Measurements from ENCODE around the gene VGLL3.
"Not testable (repeated sequence)": the region's sequence is repeated elsewhere in the genome, so short reads cannot be mapped to it uniquely, and the experiment has no call there.

VGLL3 gene, protein sequence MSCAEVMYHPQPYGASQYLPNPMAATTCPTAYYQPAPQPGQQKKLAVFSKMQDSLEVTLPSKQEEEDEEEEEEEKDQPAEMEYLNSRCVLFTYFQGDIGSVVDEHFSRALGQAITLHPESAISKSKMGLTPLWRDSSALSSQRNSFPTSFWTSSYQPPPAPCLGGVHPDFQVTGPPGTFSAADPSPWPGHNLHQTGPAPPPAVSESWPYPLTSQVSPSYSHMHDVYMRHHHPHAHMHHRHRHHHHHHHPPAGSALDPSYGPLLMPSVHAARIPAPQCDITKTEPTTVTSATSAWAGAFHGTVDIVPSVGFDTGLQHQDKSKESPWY

GRCh38 chr3:86990734-86991481, at the start of gene VGLL3:
TSS of gene VGLL3 (minus strand) at chr3:86991149. CDS start at chr3:86990743, 406 bp downstream.
- no peak for DNase-seq

GRCh38 chr3:87037652-87038051, 46.7 kb upstream of the VGLL3 start:
- DNase-seq: no peak

DNA sequence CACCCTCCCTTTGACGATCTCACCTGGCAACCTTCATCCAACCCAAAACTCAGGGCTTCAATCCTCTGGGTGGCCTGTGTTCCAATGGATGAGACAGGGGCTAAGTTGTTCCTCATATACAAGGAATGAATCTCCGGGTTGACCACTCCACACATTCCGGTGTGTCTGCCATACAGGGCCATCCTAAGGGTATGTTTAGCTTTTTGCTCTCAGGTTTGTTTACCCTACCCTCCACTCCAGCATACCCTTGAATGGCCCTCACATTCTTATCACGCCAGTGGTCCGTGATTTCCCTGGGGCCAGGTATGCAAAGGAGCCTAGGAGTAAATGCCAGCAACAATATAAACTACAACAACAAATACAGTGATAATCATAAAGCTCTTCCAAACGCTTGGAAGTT, 45.7 kb upstream of the VGLL3 start:
- DNase-seq: no peak

- no peak for DNase-seq
Observed at GRCh38 chr3:87035339-87035738, 44.4 kb upstream of the VGLL3 start.

- no peak for DNase-seq
Observed at GRCh38 chr3:87033205-87033604, 42.3 kb upstream of the VGLL3 start.

GRCh38 chr3:87025661-87026645, 35.0 kb upstream of the VGLL3 start:
- DNase-seq: no peak

DNA sequence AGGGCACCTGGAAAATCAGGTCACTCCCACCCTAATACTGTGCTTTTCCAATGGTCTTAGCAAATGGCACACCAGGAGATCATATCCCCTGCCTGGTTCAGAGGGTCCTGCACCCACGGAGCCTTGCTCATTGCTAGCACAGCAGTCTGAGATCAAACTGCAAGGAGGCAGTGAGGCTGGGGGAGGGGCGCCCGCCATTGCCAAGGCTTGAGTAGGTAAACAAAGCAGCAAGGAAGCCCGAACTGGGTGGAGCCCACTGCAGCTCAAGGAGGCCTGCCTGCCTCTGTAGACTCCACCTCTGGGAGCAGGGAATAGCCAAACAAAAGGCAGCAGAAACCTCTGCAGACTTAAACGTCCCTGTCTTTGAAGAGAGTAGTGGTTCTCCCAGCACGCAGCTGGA, 26.4 kb upstream of the VGLL3 start:
- not testable (repeated sequence) for DNase-seq

GRCh38 chr3:87009271-87009670, 18.3 kb upstream of the VGLL3 start:
- DNase-seq: no peak

- no peak for DNase-seq
Observed at GRCh38 chr3:87006844-87007439, 16.0 kb upstream of the VGLL3 start.

DNA sequence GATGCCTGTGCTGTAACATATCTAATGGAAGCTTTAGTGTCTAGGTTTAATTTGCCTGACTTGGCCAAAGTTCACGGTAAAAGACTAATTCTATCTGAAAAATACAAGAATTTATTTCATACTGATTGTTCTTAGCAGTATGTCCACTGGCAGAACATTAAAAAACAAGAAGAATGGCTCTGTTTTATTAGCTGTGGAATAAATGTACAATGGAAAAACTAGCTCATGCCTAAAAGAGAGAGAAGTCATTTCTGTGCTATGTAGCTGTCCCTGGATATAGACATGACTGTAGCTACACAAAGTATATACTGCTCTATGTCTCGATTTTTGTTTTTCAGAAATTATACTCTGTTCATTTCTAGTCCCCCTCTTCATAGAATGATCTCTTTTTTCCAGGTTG, 13.9 kb upstream of the VGLL3 start:
- DNase-seq: no peak

- DNase-seq: no peak
Observed at GRCh38 chr3:87002346-87002745, 11.4 kb upstream of the VGLL3 start.

- no peak for DNase-seq
Observed at GRCh38 chr3:87001473-87002098, 10.6 kb upstream of the VGLL3 start.

DNA sequence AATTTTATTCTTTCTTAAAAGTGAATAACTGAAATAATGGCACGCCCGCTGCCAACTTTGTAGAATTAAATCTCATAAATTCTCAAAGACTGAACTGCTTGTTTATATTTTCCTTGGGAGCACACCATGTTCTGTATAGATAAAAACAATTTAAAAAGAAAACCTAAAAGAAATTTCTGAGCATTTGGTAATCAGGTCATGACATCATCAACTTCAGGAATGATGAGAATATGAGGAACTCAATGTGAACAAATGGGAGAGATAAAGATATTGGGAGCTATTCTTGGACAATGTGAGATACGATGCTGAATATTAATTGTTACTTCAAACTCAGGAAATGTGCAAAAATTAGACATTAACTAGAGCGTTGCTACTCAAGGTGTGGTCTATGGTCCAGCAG, 10.0 kb upstream of the VGLL3 start:
- DNase-seq: no peak

GRCh38 chr3:86998569-86998968, 7.6 kb upstream of the VGLL3 start:
- no peak for DNase-seq

DNA sequence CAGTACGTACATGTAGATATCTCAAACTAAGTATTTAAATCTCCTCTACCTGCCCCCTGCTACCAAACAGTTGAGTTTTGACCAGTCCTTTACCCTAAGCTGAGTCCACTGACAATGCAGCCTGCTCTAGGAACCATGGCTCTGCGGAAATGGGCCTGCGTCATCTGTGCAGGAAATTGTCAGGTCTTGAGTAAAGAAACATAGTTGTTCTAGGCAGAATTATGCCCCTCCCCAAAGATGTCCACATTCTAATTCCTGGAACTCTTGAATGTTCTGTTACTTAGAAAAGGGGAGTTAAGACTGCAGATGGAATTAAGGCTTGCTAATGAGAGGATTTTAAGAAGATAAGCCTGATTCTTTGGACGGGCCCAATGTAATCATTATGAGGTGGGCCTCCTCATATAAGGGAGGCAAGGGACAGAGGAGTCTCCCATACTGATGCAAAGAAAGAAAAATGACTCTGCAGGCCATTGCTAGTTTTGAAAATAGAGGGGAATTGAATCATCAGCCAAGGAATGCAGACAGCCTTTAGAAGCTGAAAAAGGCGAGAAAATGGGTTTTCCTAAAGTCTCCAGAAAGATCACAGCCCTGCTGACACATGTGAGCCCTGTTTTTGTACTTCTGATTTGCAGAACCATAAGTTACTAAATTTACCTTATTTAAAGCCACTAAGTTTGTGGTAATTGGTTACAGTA, 5.5 kb upstream of the VGLL3 start:
- no peak for DNase-seq

DNA sequence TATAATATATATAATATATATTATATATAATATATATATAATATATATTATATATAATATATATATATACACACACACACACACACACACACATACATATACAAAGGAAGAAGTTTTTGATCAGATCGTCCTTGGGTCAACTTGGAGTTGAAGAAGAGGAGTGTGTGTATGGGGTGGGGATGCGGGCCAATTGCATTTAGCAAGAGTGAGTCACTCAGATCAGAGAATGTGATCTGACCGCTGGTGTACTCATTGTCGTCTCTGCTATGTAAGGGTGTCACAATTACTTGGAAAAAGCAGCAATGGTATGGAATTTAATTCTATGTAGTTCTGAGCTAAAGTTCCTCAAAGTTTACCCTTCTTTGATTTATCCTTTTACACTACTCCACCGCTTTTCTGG, 4.6 kb upstream of the VGLL3 start:
- no peak for DNase-seq

GRCh38 chr3:86993704-86994103, 2.8 kb upstream of the VGLL3 start:
- DNase-seq: no peak

DNA sequence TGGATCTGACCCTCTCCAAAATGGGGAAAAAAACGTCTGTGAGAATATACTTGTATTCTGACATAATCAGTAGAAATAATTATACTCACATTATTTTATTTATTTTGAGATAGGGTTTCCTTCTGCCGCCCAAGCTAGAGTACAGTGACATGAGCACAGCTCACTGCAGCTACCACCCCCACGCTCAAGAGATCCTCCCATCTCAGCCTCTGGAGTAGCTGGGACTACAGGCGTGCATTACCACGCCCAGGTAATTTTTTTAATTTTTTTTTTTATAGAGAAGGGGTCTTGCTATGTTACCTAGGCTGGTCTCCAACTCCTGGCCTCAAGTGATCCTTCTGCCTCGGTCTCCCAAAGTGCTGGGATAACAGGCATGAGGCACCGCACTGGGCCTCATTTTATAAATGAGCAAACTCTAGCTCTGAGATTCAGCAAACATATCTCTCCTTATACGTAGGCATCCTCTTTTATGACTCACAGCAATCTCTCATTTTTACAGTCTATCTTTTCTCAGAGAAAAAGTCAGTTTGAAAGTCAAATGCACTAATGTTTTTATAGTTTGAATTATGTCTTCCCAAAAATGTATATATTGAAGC, 989 bp upstream of the VGLL3 start:
- no peak for DNase-seq

GRCh38 chr3:86991482-86991815, 500 bp upstream of the VGLL3 start:
- no peak for DNase-seq

DNA sequence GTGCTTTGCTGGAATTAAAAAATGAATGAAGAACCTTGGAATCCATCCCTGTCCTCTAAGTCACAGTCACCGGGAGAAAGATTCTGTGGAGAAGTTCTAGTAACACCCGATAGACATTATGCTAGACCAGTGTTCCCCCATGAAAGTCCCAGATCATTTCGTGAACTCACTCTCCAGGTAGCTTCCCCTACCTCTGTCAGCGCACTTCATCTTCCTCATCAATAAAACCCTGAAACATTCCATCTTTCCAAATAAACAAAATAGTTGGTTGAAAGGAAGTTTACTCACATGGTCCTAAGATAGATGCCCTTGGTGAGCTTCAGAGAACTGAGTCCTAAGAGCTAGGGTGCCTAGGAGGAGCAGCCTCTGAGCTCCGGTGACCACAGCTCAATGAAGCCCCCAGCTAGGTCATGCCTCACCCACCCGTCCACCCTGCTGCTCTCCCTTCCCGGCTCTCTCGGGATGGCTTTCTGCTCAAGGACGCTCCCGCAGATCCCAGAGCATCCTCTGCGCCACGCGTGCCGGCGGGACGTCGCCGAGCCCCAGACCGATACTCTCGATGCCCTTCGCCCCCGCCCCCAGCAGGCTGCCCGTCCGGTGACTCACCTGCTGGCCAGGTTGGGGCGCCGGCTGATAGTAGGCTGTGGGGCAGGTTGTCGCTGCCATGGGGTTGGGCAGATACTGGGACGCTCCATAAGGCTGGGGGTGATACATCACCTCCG, 776 bp downstream of the VGLL3 start:
- no peak for DNase-seq

GRCh38 chr3:86989611-86990010, 1.3 kb downstream of the VGLL3 start:
- no peak for DNase-seq

Measured in DMS79 treated with DMSO at 0.1 percent for 48 hours (cell line).